K562 (cell line): ENCODE results near the gene CPNE8. TPM values are rescaled to one million over a fixed set of nuclear protein-coding genes. Genes with fewer than 3 reads are reported as not detected.

ENCODE experiments used
- ATAC-seq: fragments of 200-7000 bp; cut with Tn5 transposase; 3 replicates; pipeline ENCODE4 v1.9.1; 2020; ENCODE audit warnings: moderate library complexity
- BruUV-seq: library from RNA; stranded (reverse); fragments of 400-500 nt; replicated peaks from 2 replicates; lab custom pipeline; 2021; lab: Mats Ljungman, UMichigan
- CTCF ChIA-PET: fragments of 300-600 bp; formaldehyde crosslinking; extraction: SDS; loops from one replicate; lab custom pipeline; 2021; ENCODE audit warnings: low intra/inter-chr PET ratio; lab: Yijun Ruan, JAX
- POLR2A ChIA-PET: fragments of 300-600, 350-650 bp; sonication (Branson Sonifier 250); formaldehyde crosslinking; extraction: SDS; loops from one replicate; lab custom pipeline; 2021; ENCODE audit warnings: antibody characterized with exemption, inconsistent platforms; lab: Yijun Ruan, JAX
- DNase-seq, 4 experiments: peaks; one replicate each; pipeline versions ENCODE4 v3.0.0 to v3.0.0-alpha.2; 2011 to 2018; ENCODE audit warnings: low spot score in 3 of 4, mixed read lengths in 3 of 4; ENCODE audit errors: extremely low read depth in 1 of 4
- FAIRE-seq: peaks from 2 replicates; lab custom pipeline; 2011; peaks lifted over from hg19 to GRCh38; lab: Jason Lieb, UNC
- H2AFZ ChIP-seq: 2 replicates; pipeline ENCODE4 v1.6.0; 2011; ENCODE audit warnings: low read depth, low read length, control low read depth, inconsistent platforms
- H3K27ac ChIP-seq: fragments of 200-600 bp; 3 replicates; pipeline ENCODE4 v1.8.0; 2011; ENCODE audit warnings: low read depth, mild to moderate bottlenecking, control low read depth, inconsistent platforms, low read length, moderate library complexity, mixed read lengths; ENCODE audit errors: extremely low read depth
- H3K27me3 ChIP-seq, 2 experiments: fragments of 300-600 bp in 1 of 2; 2 replicates in 1 of 2; 3 replicates in 1 of 2; pipeline versions ENCODE4 v1.6.0 to v1.8.0; 2011; ENCODE audit warnings: inconsistent platforms in 2 of 2, low read length in 2 of 2, mild to moderate bottlenecking in 1 of 2, mixed read lengths in 1 of 2, moderate library complexity in 1 of 2; ENCODE audit not compliant: control insufficient read depth in 2 of 2, insufficient read depth in 2 of 2
- H3K36me3 ChIP-seq: fragments of 300-600 bp; 3 replicates; pipeline ENCODE4 v1.8.0; 2011; ENCODE audit warnings: mild to moderate bottlenecking, low read length, inconsistent platforms; ENCODE audit not compliant: control insufficient read depth, insufficient read depth
- H3K4me1 ChIP-seq, 2 experiments: fragments of 200-600 bp in 1 of 2; replicated peaks in 1 of 2; 2 replicates in 1 of 2; 3 replicates in 1 of 2; pipeline versions ENCODE4 v1.5.1 to v1.8.0; 2011; ENCODE audit warnings: inconsistent platforms in 2 of 2, low read length in 2 of 2, mild to moderate bottlenecking in 1 of 2, mixed read lengths in 1 of 2, moderate library complexity in 1 of 2; ENCODE audit not compliant: control insufficient read depth in 2 of 2, insufficient read depth in 2 of 2
- H3K4me2 ChIP-seq: 2 replicates; pipeline ENCODE4 v1.6.1; 2011; ENCODE audit warnings: low read length, control low read depth, inconsistent platforms, mixed read lengths; ENCODE audit not compliant: insufficient read depth
- H3K4me3 ChIP-seq: fragments of 200-600 bp; sonication (generic), shearing (Covaris generic); 2 replicates; pipeline ENCODE4 v1.5.1; 2016; ENCODE audit warnings: control low read depth, inconsistent platforms
- H3K79me2 ChIP-seq: fragments of 200-600 bp; 3 replicates; pipeline ENCODE4 v1.8.0; 2011; ENCODE audit warnings: low read length, inconsistent platforms; ENCODE audit not compliant: control insufficient read depth, insufficient read depth
- H3K9ac ChIP-seq, 2 experiments: 2 replicates each; pipeline versions ENCODE4 v1.6.0 to v1.6.1; 2011; ENCODE audit warnings: low read depth in 2 of 2, low read length in 2 of 2, control low read depth in 1 of 2, inconsistent platforms in 1 of 2, mild to moderate bottlenecking in 1 of 2, mixed read lengths in 1 of 2; ENCODE audit not compliant: insufficient read depth in 1 of 2
- H3K9me1 ChIP-seq: one replicate; pipeline ENCODE4 v1.6.0; 2011; ENCODE audit warnings: inconsistent platforms, mild to moderate bottlenecking, low read length, moderate library complexity; ENCODE audit not compliant: control insufficient read depth, insufficient read depth
- H3K9me3 ChIP-seq: replicated peaks from 2 replicates; pipeline ENCODE4 v1.5.1; 2011; ENCODE audit warnings: low read depth, low read length, inconsistent platforms; ENCODE audit not compliant: control insufficient read depth, insufficient read depth
- H4K20me1 ChIP-seq: replicated peaks from 2 replicates; pipeline ENCODE4 v1.6.1; 2011; ENCODE audit warnings: low read length, inconsistent platforms, mixed read lengths; ENCODE audit not compliant: control insufficient read depth, insufficient read depth
- EZH2 ChIP-seq: IDR thresholded peaks from 2 replicates; pipeline ENCODE4 v1.6.1; 2012; ENCODE audit warnings: low read depth, mild to moderate bottlenecking, inconsistent platforms, low read length, borderline replicate concordance
- TEAD4 ChIP-seq, 2 experiments: sonication (generic) in 1 of 2; formaldehyde crosslinking in 1 of 2; IDR thresholded peaks; 2 replicates each; pipeline versions ENCODE4 v1.6.1 to v1.8.0; 2012 to 2022; ENCODE audit warnings: borderline replicate concordance in 1 of 2, inconsistent platforms in 1 of 2, low read length in 1 of 2, mild to moderate bottlenecking in 1 of 2, missing genetic modification reagents in 1 of 2
- WGBS: fragments of 100-300 bp; shearing (Covaris generic); methylation state at CpG from one replicate; pipeline ENCODE4 v1.1.6; 2016; ENCODE audit warnings: low coverage, mixed read lengths; ENCODE audit not compliant: insufficient coverage; ENCODE audit errors: missing lambda C conversion rate; 5-methylcytosine and 5-hydroxymethylcytosine counted together
- in situ Hi-C: fragments of 300-500 bp; cut with MboI; formaldehyde crosslinking; loops from 4 replicates; pipeline ENCODE4 v1.15.0; 2018; ENCODE audit warnings: inconsistent platforms, mixed read lengths
- intact Hi-C: fragments of 100-400 bp; cut with micrococcal nuclease; formaldehyde crosslinking; loops from 2 replicates; pipeline ENCODE4 v1.14.2; 2022
- polyA plus RNA-seq, 8 experiments: library from polyadenylated mRNA; depleted of rRNA in 4 of 8; stranded (reverse) in 5 of 8; unstranded in 3 of 8; fragments of >200 nt; fragmentation: Nextera tagmentation in 2 of 8; fragmentation: Illumina TruSeq in 1 of 8; extraction: Ambion mirVana in 2 of 8; extraction: Trizol in 1 of 8; gene quantifications; 2 replicates each; pipeline versions ENCODE4 v1.2.1 to v1.2.3, GENCODE V29; 2011 to 2014; ENCODE audit warnings: inconsistent platforms in 1 of 8, missing spikeins in 1 of 8
- total RNA-seq, 7 experiments: library from RNA; depleted of rRNA in 6 of 7; stranded (reverse); fragments of >200 nt in 6 of 7; fragmentation: Illumina TruSeq in 2 of 7; extraction: Trizol in 2 of 7; gene quantifications; 2 replicates each; pipeline versions ENCODE4 v1.2.1 to v1.2.3, GENCODE V29; 2011 to 2021; ENCODE audit warnings: low replicate concordance in 1 of 7
- TF ChIP-seq, protein P1 (sequence below): fragments of 450-650 bp; IDR thresholded peaks from 2 replicates; pipeline ENCODE4 v1.6.1; 2014; ENCODE audit warnings: low read depth, mild to moderate bottlenecking, moderate library complexity, borderline replicate concordance
- TF ChIP-seq, protein P2 (sequence below): fragments of 450-650 bp; IDR thresholded peaks from 2 replicates; pipeline ENCODE4 v1.6.1; 2018; ENCODE audit not compliant: partially characterized antibody

Gene CPNE8
- total and polyA plus RNA-seq, 9 of the 15 experiments (the other 6 are each of a cell fraction or from before 2014, with no cell fraction given), result 2.4 to 7.0 (median 4.2) TPM

DNA sequence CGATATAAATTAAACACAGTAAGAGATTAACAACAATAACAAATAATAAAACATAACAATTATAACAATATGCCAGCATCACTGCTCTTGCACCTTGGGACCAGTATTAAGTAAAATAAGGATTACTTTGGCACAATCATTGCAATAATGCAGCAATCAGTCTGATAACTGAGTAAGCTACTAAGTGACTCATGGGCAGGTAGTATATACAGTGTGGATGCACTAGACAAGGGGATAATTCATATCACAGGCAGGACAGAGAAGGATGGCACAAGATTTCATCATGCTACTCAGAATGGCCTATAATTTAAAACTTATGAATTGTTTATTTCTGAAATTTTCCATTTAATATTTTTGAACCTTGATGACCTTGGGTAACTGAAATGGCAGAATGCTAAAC lies 298.1 kb downstream of the CPNE8 start:
- POLR2A ChIA-PET, result no interaction called here
- CTCF ChIA-PET, result no interaction called here

More for the DNA sequence above, 298.1 kb downstream of the CPNE8 start:
- no peaks in the 10 kb centered on the region for H3K36me3 ChIP-seq
- no TSS peak for BruUV-seq
- no peaks in the 10 kb centered on the region for H3K79me2 ChIP-seq
- in situ Hi-C loops, result no loop called here
- intact Hi-C loops, result no loop called here
- 0% methylated on average over 1 of the region's 1 CpG for WGBS
- ATAC-seq, result no peak
- H3K4me2 ChIP-seq, result no peak overlapping the region
- DNase-seq, result no peak
- H2AFZ ChIP-seq, result no peak overlapping the region
- H4K20me1 ChIP-seq, result no peaks in the 10 kb centered on the region
- H3K4me1 ChIP-seq, result no peaks in the 10 kb centered on the region
- H3K27ac ChIP-seq, result no peak overlapping the region
- TF ChIP-seq TEAD4 (IDR thresholded peaks at IDR 0.05; ENCODE audit: low read length) (no peak), TEAD4 (CRISPR knock-in tag; IDR thresholded peaks at IDR 0.05; ENCODE audit: borderline replicate concordance) (no peak), EZH2 (no peak)
- TF ChIP-seq, protein P1, sequence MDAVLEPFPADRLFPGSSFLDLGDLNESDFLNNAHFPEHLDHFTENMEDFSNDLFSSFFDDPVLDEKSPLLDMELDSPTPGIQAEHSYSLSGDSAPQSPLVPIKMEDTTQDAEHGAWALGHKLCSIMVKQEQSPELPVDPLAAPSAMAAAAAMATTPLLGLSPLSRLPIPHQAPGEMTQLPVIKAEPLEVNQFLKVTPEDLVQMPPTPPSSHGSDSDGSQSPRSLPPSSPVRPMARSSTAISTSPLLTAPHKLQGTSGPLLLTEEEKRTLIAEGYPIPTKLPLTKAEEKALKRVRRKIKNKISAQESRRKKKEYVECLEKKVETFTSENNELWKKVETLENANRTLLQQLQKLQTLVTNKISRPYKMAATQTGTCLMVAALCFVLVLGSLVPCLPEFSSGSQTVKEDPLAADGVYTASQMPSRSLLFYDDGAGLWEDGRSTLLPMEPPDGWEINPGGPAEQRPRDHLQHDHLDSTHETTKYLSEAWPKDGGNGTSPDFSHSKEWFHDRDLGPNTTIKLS, result no peak
- TF ChIP-seq, protein P2, sequence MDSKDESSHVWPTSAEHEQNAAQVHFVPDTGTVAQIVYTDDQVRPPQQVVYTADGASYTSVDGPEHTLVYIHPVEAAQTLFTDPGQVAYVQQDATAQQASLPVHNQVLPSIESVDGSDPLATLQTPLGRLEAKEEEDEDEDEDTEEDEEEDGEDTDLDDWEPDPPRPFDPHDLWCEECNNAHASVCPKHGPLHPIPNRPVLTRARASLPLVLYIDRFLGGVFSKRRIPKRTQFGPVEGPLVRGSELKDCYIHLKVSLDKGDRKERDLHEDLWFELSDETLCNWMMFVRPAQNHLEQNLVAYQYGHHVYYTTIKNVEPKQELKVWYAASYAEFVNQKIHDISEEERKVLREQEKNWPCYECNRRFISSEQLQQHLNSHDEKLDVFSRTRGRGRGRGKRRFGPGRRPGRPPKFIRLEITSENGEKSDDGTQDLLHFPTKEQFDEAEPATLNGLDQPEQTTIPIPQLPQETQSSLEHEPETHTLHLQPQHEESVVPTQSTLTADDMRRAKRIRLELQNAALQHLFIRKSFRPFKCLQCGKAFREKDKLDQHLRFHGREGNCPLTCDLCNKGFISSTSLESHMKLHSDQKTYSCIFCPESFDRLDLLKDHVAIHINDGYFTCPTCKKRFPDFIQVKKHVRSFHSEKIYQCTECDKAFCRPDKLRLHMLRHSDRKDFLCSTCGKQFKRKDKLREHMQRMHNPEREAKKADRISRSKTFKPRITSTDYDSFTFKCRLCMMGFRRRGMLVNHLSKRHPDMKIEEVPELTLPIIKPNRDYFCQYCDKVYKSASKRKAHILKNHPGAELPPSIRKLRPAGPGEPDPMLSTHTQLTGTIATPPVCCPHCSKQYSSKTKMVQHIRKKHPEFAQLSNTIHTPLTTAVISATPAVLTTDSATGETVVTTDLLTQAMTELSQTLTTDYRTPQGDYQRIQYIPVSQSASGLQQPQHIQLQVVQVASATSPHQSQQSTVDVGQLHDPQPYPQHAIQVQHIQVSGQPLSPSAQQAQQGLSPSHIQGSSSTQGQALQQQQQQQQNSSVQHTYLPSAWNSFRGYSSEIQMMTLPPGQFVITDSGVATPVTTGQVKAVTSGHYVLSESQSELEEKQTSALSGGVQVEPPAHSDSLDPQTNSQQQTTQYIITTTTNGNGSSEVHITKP, result no peak
- no peak overlapping the region for H3K4me3 ChIP-seq
- no peaks in the 10 kb centered on the region for H3K9me1 ChIP-seq
- H3K9me3 ChIP-seq, result no peaks in the 10 kb centered on the region; the same call in 1 of the 2 replicates
- no peaks in the 10 kb centered on the region for H3K27me3 ChIP-seq
- no peak overlapping the region for H3K9ac ChIP-seq
- no peak for FAIRE-seq
